OCI-LY7 (cell line): ENCODE measurements around the gene NFKBIE.

ENCODE experiments used
- EZH2phosphoT487 ChIP-seq: fragments of 200-600 bp; sonication (generic); IDR thresholded peaks from 2 replicates; pipeline ENCODE4 v1.6.1; 2018; ENCODE audit warnings: low read depth, borderline replicate concordance, mild to moderate bottlenecking, mixed run types, antibody characterized with exemption, low read length, moderate library complexity, mixed read lengths
- TF ChIP-seq, protein P1 (sequence below): fragments of 200-600 bp; sonication (generic); conservative IDR thresholded peaks from 2 replicates; pipeline ENCODE4 v1.5.1; 2014; ENCODE audit warnings: mild to moderate bottlenecking, antibody characterized with exemption, low read length, moderate library complexity, mixed read lengths

DNA sequence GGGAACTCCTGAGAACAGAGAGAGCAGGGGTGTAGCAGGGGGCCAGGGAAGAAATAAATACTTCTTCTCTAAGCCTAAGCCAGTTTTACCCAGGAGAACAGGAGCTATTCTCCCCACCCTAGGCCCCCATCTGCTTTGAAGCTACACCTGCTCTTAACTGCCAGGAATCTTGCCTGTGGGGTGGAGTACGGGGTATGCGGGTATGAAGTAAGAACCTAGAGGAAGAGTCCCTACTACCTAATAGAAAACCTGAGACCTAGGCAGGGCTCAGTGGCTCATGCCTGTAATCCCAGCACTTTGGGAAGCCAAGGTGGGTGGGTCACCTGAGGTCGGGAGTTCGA is 40.4 kb downstream of the NFKBIE start:
- TF ChIP-seq, protein P1, sequence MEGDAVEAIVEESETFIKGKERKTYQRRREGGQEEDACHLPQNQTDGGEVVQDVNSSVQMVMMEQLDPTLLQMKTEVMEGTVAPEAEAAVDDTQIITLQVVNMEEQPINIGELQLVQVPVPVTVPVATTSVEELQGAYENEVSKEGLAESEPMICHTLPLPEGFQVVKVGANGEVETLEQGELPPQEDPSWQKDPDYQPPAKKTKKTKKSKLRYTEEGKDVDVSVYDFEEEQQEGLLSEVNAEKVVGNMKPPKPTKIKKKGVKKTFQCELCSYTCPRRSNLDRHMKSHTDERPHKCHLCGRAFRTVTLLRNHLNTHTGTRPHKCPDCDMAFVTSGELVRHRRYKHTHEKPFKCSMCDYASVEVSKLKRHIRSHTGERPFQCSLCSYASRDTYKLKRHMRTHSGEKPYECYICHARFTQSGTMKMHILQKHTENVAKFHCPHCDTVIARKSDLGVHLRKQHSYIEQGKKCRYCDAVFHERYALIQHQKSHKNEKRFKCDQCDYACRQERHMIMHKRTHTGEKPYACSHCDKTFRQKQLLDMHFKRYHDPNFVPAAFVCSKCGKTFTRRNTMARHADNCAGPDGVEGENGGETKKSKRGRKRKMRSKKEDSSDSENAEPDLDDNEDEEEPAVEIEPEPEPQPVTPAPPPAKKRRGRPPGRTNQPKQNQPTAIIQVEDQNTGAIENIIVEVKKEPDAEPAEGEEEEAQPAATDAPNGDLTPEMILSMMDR, result no peak
- no peak for TF ChIP-seq EZH2phosphoT487
